ENCODE results near the gene MAP3K5. TPM values are rescaled to one million over a fixed set of nuclear protein-coding genes. Genes with fewer than 3 reads are reported as not detected.

The MAP3K5 gene
- total RNA-seq, 1 donor from 2014 or later, result 31.2 TPM

GRCh38 chr6:136658711-136659110 is 133.6 kb downstream of the MAP3K5 start:
- Histone ChIP-seq H3K9me3 (no peaks in the 10 kb centered on the region), H3K27ac (no peak overlapping the region), H3K4me3 (no peak overlapping the region), H3K27me3 (no peaks in the 10 kb centered on the region), H3K36me3 (no peaks in the 10 kb centered on the region), H3K4me1 (no peaks in the 10 kb centered on the region)
- TF ChIP-seq POLR2AphosphoS5 (IDR thresholded peaks at IDR 0.05; ENCODE audit: insufficient read depth in 1 of 2, low read depth in 1 of 2) (no peak), POLR2A (IDR thresholded peaks at IDR 0.05) (no peak), CTCF (IDR thresholded peaks at IDR 0.05) (no peak)
- intact Hi-C loops (cut with DNase I), result no loop called here
- no peak for DNase-seq (ENCODE audit: extremely low spot score in 2 of 2)

GRCh38 chr6:136657666-136658065 is 134.6 kb downstream of the MAP3K5 start:
- intact Hi-C loops (cut with DNase I), result no loop called here
- Histone ChIP-seq H3K27me3 (no peaks in the 10 kb centered on the region), H3K27ac (no peak overlapping the region), H3K9me3 (no peaks in the 10 kb centered on the region), H3K36me3 (no peaks in the 10 kb centered on the region), H3K4me1 (no peaks in the 10 kb centered on the region), H3K4me3 (no peak overlapping the region)
- TF ChIP-seq POLR2AphosphoS5 (IDR thresholded peaks at IDR 0.05; ENCODE audit: insufficient read depth in 1 of 2, low read depth in 1 of 2), result no peak
- TF ChIP-seq CTCF (IDR thresholded peaks at IDR 0.05), result no peak
- no peak for TF ChIP-seq POLR2A (IDR thresholded peaks at IDR 0.05)
- no peak for DNase-seq (ENCODE audit: extremely low spot score in 2 of 2)

- DNase-seq (ENCODE audit: extremely low spot score in 2 of 2), result no peak
- Histone ChIP-seq H3K9me3 (no peaks in the 10 kb centered on the region), H3K27me3 (no peaks in the 10 kb centered on the region), H3K4me3 (no peak overlapping the region), H3K4me1 (no peaks in the 10 kb centered on the region), H3K36me3 (no peaks in the 10 kb centered on the region), H3K27ac (no peak overlapping the region)
- intact Hi-C loops (cut with DNase I), result no loop called here
- no peak for TF ChIP-seq CTCF (IDR thresholded peaks at IDR 0.05)
- no peak for TF ChIP-seq POLR2A (IDR thresholded peaks at IDR 0.05)
- TF ChIP-seq POLR2AphosphoS5 (IDR thresholded peaks at IDR 0.05; ENCODE audit: insufficient read depth in 1 of 2, low read depth in 1 of 2), result no peak
These were observed 136.2 kb downstream of the MAP3K5 start for GRCh38 chr6:136656121-136656520.

- Histone ChIP-seq H3K27ac (no peak overlapping the region), H3K4me1 (no peaks in the 10 kb centered on the region), H3K9me3 (no peaks in the 10 kb centered on the region), H3K4me3 (no peak overlapping the region), H3K27me3 (no peaks in the 10 kb centered on the region), H3K36me3 (no peaks in the 10 kb centered on the region)
- TF ChIP-seq POLR2A (IDR thresholded peaks at IDR 0.05) (no peak), POLR2AphosphoS5 (IDR thresholded peaks at IDR 0.05; ENCODE audit: insufficient read depth in 1 of 2, low read depth in 1 of 2) (no peak), CTCF (IDR thresholded peaks at IDR 0.05) (no peak)
- intact Hi-C loops (cut with DNase I), result no loop called here
- no peak for DNase-seq (ENCODE audit: extremely low spot score in 2 of 2)
These were observed 136.8 kb downstream of the MAP3K5 start for GRCh38 chr6:136655239-136656014.

- Histone ChIP-seq H3K4me3 (no peak overlapping the region), H3K4me1 (no peaks in the 10 kb centered on the region), H3K36me3 (no peaks in the 10 kb centered on the region), H3K27ac (no peak overlapping the region), H3K9me3 (no peaks in the 10 kb centered on the region), H3K27me3 (no peaks in the 10 kb centered on the region)
- TF ChIP-seq POLR2AphosphoS5 (IDR thresholded peaks at IDR 0.05; ENCODE audit: insufficient read depth in 1 of 2, low read depth in 1 of 2), result no peak
- TF ChIP-seq POLR2A (IDR thresholded peaks at IDR 0.05), result no peak
- TF ChIP-seq CTCF (IDR thresholded peaks at IDR 0.05), result no peak
- DNase-seq (ENCODE audit: extremely low spot score in 2 of 2), result no peak
- intact Hi-C loops (cut with DNase I), result no loop called here
These were observed 138.2 kb downstream of the MAP3K5 start for GRCh38 chr6:136654086-136654485.

Measured in vagina (tissue), 2 donors.